Measurements from ENCODE around the gene TMC7.
"Not testable (repeated sequence)": the region's sequence is repeated elsewhere in the genome, so short reads cannot be mapped to it uniquely, and the experiment has no call there.

The TMC7 gene

GRCh38 chr16:18975109-18975508 lies 8.6 kb upstream of the TMC7 start:
- no peak for DNase-seq (ENCODE audit: extremely low read depth in 1 of 2, low read depth in 1 of 2)

GRCh38 chr16:18979936-18980335 lies 3.8 kb upstream of the TMC7 start:
- no peak for DNase-seq (ENCODE audit: extremely low read depth in 1 of 2, low read depth in 1 of 2)

- no peak for DNase-seq (ENCODE audit: extremely low read depth in 1 of 2, low read depth in 1 of 2)
Measured at GRCh38 chr16:18984435-18985005, 786 bp downstream of the TMC7 start.

- DNase-seq (ENCODE audit: extremely low read depth in 1 of 2, low read depth in 1 of 2): not testable (repeated sequence)
Measured at GRCh38 chr16:18985256-18985655, 1.5 kb downstream of the TMC7 start.

GRCh38 chr16:18991731-18992130 lies 8.0 kb downstream of the TMC7 start:
- not testable (repeated sequence) for DNase-seq (ENCODE audit: extremely low read depth in 1 of 2, low read depth in 1 of 2)

- not testable (repeated sequence) for DNase-seq (ENCODE audit: extremely low read depth in 1 of 2, low read depth in 1 of 2)
Measured at GRCh38 chr16:18993531-18993930, 9.8 kb downstream of the TMC7 start.

GRCh38 chr16:18994181-18994580 lies 10.4 kb downstream of the TMC7 start:
- DNase-seq (ENCODE audit: extremely low read depth in 1 of 2, low read depth in 1 of 2): not testable (repeated sequence)

- not testable (repeated sequence) for DNase-seq (ENCODE audit: extremely low read depth in 1 of 2, low read depth in 1 of 2)
Measured at GRCh38 chr16:18995406-18995805, 11.7 kb downstream of the TMC7 start.

- not testable (repeated sequence) for DNase-seq (ENCODE audit: extremely low read depth in 1 of 2, low read depth in 1 of 2)
Measured at GRCh38 chr16:18996536-18996935, 12.8 kb downstream of the TMC7 start.

GRCh38 chr16:18997001-18997400 lies 13.3 kb downstream of the TMC7 start:
- not testable (repeated sequence) for DNase-seq (ENCODE audit: extremely low read depth in 1 of 2, low read depth in 1 of 2)

- DNase-seq (ENCODE audit: extremely low read depth in 1 of 2, low read depth in 1 of 2): no peak
Measured at GRCh38 chr16:18999045-18999393, 15.3 kb downstream of the TMC7 start.

- DNase-seq (ENCODE audit: extremely low read depth in 1 of 2, low read depth in 1 of 2): no peak
Measured at GRCh38 chr16:19001788-19002187, 18.1 kb downstream of the TMC7 start.

- no peak for DNase-seq (ENCODE audit: extremely low read depth in 1 of 2, low read depth in 1 of 2)
Measured at GRCh38 chr16:19003935-19004334, 20.2 kb downstream of the TMC7 start.

GRCh38 chr16:19005561-19006445 lies 22.1 kb downstream of the TMC7 start:
- no peak for DNase-seq (ENCODE audit: extremely low read depth in 1 of 2, low read depth in 1 of 2)

- DNase-seq (ENCODE audit: extremely low read depth in 1 of 2, low read depth in 1 of 2): no peak
Measured at GRCh38 chr16:19006446-19007315, 22.9 kb downstream of the TMC7 start.

GRCh38 chr16:19008245-19009169 lies 24.8 kb downstream of the TMC7 start:
- no peak for DNase-seq (ENCODE audit: extremely low read depth in 1 of 2, low read depth in 1 of 2)

GRCh38 chr16:19011169-19011731 lies 27.5 kb downstream of the TMC7 start:
- DNase-seq (ENCODE audit: extremely low read depth in 1 of 2, low read depth in 1 of 2): no peak

- no peak for DNase-seq (ENCODE audit: extremely low read depth in 1 of 2, low read depth in 1 of 2)
Measured at GRCh38 chr16:19014461-19014860, 30.7 kb downstream of the TMC7 start.

- no peak for DNase-seq (ENCODE audit: extremely low read depth in 1 of 2, low read depth in 1 of 2)
Measured at GRCh38 chr16:19017179-19017578, 33.4 kb downstream of the TMC7 start.

- no peak for DNase-seq (ENCODE audit: extremely low read depth in 1 of 2, low read depth in 1 of 2)
Measured at GRCh38 chr16:19020689-19021088, 37.0 kb downstream of the TMC7 start.
